DMS53 (cell line): ENCODE results near the gene CCDC117.

Source experiments
- DNase-seq: peaks from one replicate; lab custom pipeline; 2025; lab: John Stamatoyannopoulos, UW

Gene CCDC117

GRCh38 chr22:28830441-28830840 is 57.9 kb downstream of the CCDC117 start:
- no peak for DNase-seq

GRCh38 chr22:28831140-28832072 is 58.9 kb downstream of the CCDC117 start:
- DNase-seq: no peak

GRCh38 chr22:28832731-28833130 is 60.2 kb downstream of the CCDC117 start:
- DNase-seq: no peak

- DNase-seq: no peak
These were observed 60.9 kb downstream of the CCDC117 start for GRCh38 chr22:28833276-28833923.

DNA sequence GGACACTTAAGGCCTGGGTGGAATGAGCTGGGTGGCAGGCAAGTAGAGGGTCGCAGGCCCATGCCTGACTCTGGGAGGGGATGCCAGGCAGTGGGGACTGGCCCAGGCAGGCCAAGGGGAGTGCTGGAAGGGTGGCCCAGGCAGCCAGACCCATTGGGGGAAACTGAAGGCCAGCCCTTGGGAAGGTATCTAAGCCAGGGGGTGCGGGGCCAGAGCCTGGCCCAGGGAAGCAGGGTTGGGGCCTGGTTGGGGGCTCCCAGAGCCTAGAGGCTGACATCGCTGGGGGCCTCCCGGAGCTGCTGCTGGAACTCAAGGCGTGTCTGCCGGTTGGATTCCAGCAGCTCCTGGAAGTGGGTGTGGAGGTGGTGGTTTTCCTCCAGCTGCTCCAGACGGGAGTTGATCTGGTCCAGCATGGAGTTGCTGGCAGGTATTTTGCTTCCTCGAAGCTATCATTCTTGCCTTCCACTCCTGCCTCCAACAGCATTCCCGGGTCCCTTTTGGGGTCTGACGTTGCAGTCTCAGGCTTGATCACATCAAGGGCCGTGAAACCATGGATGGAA is 63.2 kb downstream of the CCDC117 start:
- DNase-seq: no peak

GRCh38 chr22:28837640-28838039 is 65.1 kb downstream of the CCDC117 start:
- no peak for DNase-seq
